HG02642 (cell line): ENCODE results near the gene NRG3.
"Not testable (repeated sequence)": the region's sequence is repeated elsewhere in the genome, so short reads cannot be mapped to it uniquely, and the experiment has no call there.

Experiments used
- ATAC-seq: cut with Tn5 transposase; IDR thresholded peaks from one replicate; pipeline ENCODE4 v1.9.1; 2021; ENCODE audit warnings: mild to moderate bottlenecking; ENCODE audit not compliant: unreplicated experiment, poor library complexity

Gene NRG3

GRCh38 chr10:81950358-81950757 lies 75.4 kb downstream of the NRG3 start:
- ATAC-seq, result no peak

- ATAC-seq, result no peak
Measured at GRCh38 chr10:81953420-81953819, 78.4 kb downstream of the NRG3 start.

- no peak for ATAC-seq
Measured at GRCh38 chr10:81957976-81958375, 83.0 kb downstream of the NRG3 start.

- no peak for ATAC-seq
Measured at GRCh38 chr10:81959016-81959415, 84.0 kb downstream of the NRG3 start.

GRCh38 chr10:81961451-81962184 lies 86.6 kb downstream of the NRG3 start:
- ATAC-seq, result no peak

- no peak for ATAC-seq
Measured at GRCh38 chr10:81963606-81964005, 88.6 kb downstream of the NRG3 start.

- no peak for ATAC-seq
Measured at GRCh38 chr10:81967716-81968115, 92.7 kb downstream of the NRG3 start.

- no peak for ATAC-seq
Measured at GRCh38 chr10:81969136-81969535, 94.1 kb downstream of the NRG3 start.

GRCh38 chr10:81978238-81978637 lies 103.2 kb downstream of the NRG3 start:
- no peak for ATAC-seq

GRCh38 chr10:81981724-81982123 lies 106.7 kb downstream of the NRG3 start:
- ATAC-seq, result no peak

GRCh38 chr10:81984428-81984827 lies 109.4 kb downstream of the NRG3 start:
- no peak for ATAC-seq

GRCh38 chr10:81995254-81995653 lies 120.3 kb downstream of the NRG3 start:
- ATAC-seq, result no peak

GRCh38 chr10:81996927-81997326 lies 121.9 kb downstream of the NRG3 start:
- no peak for ATAC-seq

- ATAC-seq, result no peak
Measured at GRCh38 chr10:82020999-82021398, 146.0 kb downstream of the NRG3 start.

- no peak for ATAC-seq
Measured at GRCh38 chr10:82027711-82028110, 152.7 kb downstream of the NRG3 start.

- ATAC-seq, result no peak
Measured at GRCh38 chr10:82037076-82037475, 162.1 kb downstream of the NRG3 start.

- no peak for ATAC-seq
Measured at GRCh38 chr10:82038587-82038986, 163.6 kb downstream of the NRG3 start.

GRCh38 chr10:82040336-82040735 lies 165.3 kb downstream of the NRG3 start:
- ATAC-seq, result no peak

- no peak for ATAC-seq
Measured at GRCh38 chr10:82041018-82041417, 166.0 kb downstream of the NRG3 start.

- no peak for ATAC-seq
Measured at GRCh38 chr10:82056391-82056790, 181.4 kb downstream of the NRG3 start.

- not testable (repeated sequence) for ATAC-seq
Measured at GRCh38 chr10:82067192-82067591, 192.2 kb downstream of the NRG3 start.

- no peak for ATAC-seq
Measured at GRCh38 chr10:82068501-82068900, 193.5 kb downstream of the NRG3 start.
